ENCODE results near the gene TCF15.

DNA sequence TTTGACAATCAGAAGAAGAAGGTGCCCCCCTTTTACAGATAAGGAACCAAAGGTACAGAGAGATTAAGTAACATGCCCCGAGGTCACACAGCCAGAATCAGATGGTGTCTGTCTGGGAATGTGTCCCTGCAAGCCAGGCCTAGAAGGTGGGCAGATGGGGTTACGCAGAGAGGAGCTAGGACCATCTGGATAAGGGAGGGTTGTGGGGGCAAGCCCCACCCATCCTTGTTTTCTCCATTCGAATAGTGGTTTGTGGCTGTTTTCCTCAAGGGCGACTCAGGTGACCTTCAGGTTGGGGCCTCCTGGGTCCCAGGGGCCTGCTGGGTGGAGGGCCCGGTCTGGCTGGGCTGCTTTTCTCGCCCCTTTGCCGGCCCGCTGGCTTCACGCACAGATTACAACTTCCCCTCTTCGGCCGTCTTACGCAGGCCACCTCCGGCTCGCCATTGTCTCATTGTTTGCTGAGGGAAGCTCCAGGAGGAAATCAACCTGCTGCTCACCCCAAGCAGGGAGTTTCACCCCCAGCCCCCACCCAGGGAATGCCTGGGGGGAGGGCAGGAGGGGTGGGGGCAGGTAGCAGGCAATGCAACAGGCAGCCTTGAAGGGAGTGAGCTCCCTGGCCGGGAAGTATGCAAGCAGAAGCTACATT, 35.7 kb downstream of the TCF15 start:
- TF ChIP-seq, protein P1, sequence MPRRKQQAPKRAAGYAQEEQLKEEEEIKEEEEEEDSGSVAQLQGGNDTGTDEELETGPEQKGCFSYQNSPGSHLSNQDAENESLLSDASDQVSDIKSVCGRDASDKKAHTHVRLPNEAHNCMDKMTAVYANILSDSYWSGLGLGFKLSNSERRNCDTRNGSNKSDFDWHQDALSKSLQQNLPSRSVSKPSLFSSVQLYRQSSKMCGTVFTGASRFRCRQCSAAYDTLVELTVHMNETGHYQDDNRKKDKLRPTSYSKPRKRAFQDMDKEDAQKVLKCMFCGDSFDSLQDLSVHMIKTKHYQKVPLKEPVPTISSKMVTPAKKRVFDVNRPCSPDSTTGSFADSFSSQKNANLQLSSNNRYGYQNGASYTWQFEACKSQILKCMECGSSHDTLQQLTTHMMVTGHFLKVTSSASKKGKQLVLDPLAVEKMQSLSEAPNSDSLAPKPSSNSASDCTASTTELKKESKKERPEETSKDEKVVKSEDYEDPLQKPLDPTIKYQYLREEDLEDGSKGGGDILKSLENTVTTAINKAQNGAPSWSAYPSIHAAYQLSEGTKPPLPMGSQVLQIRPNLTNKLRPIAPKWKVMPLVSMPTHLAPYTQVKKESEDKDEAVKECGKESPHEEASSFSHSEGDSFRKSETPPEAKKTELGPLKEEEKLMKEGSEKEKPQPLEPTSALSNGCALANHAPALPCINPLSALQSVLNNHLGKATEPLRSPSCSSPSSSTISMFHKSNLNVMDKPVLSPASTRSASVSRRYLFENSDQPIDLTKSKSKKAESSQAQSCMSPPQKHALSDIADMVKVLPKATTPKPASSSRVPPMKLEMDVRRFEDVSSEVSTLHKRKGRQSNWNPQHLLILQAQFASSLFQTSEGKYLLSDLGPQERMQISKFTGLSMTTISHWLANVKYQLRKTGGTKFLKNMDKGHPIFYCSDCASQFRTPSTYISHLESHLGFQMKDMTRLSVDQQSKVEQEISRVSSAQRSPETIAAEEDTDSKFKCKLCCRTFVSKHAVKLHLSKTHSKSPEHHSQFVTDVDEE (CRISPR knock-in tag; IDR thresholded peaks at IDR 0.05), result no peak
- TF ChIP-seq, protein P2, sequence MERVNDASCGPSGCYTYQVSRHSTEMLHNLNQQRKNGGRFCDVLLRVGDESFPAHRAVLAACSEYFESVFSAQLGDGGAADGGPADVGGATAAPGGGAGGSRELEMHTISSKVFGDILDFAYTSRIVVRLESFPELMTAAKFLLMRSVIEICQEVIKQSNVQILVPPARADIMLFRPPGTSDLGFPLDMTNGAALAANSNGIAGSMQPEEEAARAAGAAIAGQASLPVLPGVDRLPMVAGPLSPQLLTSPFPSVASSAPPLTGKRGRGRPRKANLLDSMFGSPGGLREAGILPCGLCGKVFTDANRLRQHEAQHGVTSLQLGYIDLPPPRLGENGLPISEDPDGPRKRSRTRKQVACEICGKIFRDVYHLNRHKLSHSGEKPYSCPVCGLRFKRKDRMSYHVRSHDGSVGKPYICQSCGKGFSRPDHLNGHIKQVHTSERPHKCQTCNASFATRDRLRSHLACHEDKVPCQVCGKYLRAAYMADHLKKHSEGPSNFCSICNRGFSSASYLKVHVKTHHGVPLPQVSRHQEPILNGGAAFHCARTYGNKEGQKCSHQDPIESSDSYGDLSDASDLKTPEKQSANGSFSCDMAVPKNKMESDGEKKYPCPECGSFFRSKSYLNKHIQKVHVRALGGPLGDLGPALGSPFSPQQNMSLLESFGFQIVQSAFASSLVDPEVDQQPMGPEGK (CRISPR knock-in tag; IDR thresholded peaks at IDR 0.05; ENCODE audit: borderline replicate concordance), result no peak
- TF ChIP-seq ZNF565 (CRISPR knock-in tag; conservative IDR thresholded peaks at IDR 0.05; ENCODE audit: low read depth) (no peak), ZNF70 (CRISPR knock-in tag; IDR thresholded peaks at IDR 0.05) (no peak), ARNTL (CRISPR knock-in tag; IDR thresholded peaks at IDR 0.05; ENCODE audit: borderline replicate concordance, low read depth) (no peak), ESRRG (CRISPR knock-in tag; IDR thresholded peaks at IDR 0.05) (no peak), OSR1 (CRISPR knock-in tag; IDR thresholded peaks at IDR 0.05) (no peak), ZNF8 (CRISPR knock-in tag; IDR thresholded peaks at IDR 0.05) (no peak), ISL1 (CRISPR knock-in tag; IDR thresholded peaks at IDR 0.05) (no peak), RARB (CRISPR knock-in tag; IDR thresholded peaks at IDR 0.05) (no peak), GLIS3 (CRISPR knock-in tag; IDR thresholded peaks at IDR 0.05) (no peak), BACH2 (CRISPR knock-in tag; IDR thresholded peaks at IDR 0.05; ENCODE audit: borderline replicate concordance) (no peak)
- TF ChIP-seq, protein P3, sequence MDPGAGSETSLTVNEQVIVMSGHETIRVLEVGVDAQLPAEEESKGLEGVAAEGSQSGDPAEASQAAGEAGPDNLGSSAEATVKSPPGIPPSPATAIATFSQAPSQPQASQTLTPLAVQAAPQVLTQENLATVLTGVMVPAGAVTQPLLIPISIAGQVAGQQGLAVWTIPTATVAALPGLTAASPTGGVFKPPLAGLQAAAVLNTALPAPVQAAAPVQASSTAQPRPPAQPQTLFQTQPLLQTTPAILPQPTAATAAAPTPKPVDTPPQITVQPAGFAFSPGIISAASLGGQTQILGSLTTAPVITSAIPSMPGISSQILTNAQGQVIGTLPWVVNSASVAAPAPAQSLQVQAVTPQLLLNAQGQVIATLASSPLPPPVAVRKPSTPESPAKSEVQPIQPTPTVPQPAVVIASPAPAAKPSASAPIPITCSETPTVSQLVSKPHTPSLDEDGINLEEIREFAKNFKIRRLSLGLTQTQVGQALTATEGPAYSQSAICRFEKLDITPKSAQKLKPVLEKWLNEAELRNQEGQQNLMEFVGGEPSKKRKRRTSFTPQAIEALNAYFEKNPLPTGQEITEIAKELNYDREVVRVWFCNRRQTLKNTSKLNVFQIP (CRISPR knock-in tag; IDR thresholded peaks at IDR 0.05; ENCODE audit: borderline replicate concordance, low read depth), result no peak
- TF ChIP-seq, protein P4, sequence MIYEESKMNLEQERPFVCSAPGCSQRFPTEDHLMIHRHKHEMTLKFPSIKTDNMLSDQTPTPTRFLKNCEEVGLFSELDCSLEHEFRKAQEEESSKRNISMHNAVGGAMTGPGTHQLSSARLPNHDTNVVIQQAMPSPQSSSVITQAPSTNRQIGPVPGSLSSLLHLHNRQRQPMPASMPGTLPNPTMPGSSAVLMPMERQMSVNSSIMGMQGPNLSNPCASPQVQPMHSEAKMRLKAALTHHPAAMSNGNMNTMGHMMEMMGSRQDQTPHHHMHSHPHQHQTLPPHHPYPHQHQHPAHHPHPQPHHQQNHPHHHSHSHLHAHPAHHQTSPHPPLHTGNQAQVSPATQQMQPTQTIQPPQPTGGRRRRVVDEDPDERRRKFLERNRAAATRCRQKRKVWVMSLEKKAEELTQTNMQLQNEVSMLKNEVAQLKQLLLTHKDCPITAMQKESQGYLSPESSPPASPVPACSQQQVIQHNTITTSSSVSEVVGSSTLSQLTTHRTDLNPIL (CRISPR knock-in tag; IDR thresholded peaks at IDR 0.05; ENCODE audit: low read depth), result no peak

All from SK-N-SH treated with all-trans-retinoic acid at 6 μM for 48 hours (cell line).